GM19240 (cell line): ENCODE results near the gene XXYLT1.

Source experiments
- DNase-seq: peaks from one replicate; pipeline ENCODE4 v3.0.0; 2011; ENCODE audit warnings: low spot score; ENCODE audit not compliant: insufficient read length

Gene XXYLT1

DNA sequence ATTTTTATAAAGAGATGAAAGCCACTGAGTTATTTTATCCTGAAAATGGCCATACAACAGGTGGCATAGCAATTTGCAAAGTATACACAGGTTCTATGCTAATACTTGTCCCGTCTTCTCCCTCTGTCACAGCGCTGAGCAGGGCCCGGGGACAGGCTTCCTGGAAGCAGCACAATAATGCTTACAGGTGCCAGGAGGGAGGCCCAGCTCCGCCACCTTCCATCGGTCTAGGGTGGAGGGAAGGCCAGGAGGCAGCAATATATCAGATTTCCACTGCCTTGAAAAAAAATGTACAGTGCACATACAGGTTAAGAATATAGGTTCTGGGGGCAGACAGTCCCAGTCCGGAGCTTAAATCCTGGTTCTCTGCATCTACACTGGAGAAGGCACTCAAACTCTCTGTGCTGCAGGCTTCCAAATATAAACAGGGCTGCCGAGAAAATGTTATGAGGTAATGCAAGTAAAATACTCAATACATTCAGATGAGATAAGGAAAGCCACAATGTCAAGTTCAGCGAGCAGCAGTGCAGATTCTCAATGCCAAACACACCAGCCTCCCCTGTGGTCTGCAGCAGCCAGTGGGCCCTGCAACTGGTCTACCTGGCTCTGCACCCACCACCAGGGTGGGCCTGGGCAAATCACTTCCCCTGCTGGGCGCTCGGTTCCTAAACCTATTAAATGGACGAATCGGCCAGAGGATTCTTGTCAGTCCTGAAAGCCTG lies 189.6 kb downstream of the XXYLT1 start:
- no peak for DNase-seq

- no peak for DNase-seq
These were observed 190.3 kb downstream of the XXYLT1 start for GRCh38 chr3:195080571-195081151.

GRCh38 chr3:195080125-195080524 lies 190.8 kb downstream of the XXYLT1 start:
- DNase-seq = no peak

DNA sequence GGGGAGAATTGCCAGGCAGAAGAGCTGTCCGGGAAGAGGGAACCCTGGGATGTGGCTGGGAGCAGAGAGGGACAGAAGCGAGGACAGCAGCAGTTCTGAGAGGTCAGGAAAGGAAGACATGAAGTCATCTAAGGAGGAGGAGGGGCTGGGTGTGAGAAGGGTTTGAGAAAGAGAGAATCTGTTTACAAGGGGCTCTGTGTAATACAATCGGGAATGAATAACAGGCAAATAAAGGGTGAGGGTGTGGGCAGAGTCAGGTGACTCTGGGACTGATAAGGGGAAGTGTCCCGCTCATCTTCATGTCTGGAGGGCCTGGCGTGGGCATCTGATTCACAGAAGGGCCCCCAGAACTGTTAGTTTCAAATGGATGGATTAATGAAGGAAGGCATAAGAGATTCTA lies 191.3 kb downstream of the XXYLT1 start:
- DNase-seq = no peak

DNA sequence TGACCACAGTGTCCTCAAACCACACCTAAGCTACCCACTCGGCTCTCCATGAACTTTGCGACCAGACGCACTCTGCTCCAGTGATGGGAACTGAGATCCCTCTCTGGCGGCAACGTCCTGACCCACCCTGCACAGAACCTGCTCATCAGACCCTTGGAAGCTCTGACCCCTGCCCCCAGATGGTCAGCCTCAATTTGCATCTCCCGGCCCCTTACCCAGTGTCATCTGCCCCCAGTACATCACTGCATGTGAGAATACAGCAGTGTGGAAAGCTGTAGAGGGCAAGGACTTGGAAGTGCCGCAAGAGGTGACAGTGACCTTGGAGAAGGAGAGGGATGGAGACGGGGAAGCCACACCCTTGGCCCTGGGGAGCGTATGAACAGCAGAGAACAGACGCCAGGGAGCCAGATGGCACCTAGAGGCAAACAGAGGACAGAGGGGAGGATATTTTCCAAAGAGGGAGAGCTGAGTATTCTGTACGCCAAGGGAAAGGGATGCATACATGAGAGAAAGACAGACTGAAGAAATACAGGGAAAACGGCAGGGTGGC lies 192.0 kb downstream of the XXYLT1 start:
- no peak for DNase-seq

DNA sequence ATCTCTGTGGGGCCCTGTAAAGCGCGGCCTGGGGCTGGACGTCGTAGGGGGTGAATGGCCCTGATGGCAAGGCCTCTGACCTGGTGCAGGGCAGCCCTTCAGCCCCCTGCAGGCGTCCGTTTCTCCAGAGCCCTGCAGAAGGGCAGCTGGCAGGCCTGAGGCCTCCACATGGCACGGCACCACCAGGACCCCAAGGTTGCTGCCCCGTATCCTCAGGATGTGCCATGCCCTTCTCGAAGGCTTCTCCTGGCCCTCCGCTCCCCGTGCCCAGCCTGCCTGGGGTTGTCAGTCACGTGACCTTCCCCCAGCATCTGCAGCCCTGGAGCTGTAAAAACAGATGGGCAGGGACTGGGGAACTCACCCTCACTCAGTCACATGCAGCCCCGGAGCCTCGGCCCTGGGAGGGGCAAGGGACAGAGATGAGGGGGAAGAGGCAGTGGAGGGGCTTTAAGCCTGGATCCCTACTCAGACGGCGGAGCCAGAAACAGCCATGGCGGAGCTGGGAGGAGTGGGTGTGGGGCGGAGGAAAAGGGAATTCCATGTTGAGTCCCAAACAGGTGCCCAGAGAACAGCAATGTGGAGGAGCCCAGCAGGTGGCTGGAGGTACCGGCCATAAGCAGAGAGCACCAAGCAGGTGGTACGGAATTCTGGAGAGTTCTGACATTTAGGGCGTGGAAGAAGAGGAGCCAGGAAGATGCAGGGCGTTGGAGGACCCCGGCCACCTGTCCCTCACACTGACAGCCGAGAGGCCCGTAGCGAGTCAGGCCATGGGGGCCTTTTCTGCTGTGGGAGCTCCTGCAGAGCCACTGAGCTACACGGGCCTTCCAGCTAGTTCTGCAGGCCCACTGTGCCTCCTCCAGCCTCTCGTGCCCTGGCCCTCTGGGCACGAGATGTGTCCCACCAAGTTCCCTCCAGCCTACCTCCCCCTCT lies 193.1 kb downstream of the XXYLT1 start:
- no peak for DNase-seq

GRCh38 chr3:195076981-195077610 lies 193.9 kb downstream of the XXYLT1 start:
- no peak for DNase-seq

- no peak for DNase-seq
These were observed 194.8 kb downstream of the XXYLT1 start for GRCh38 chr3:195075941-195076875.

- no peak for DNase-seq
These were observed 195.6 kb downstream of the XXYLT1 start for GRCh38 chr3:195075199-195075940.

- no peak for DNase-seq
These were observed 196.8 kb downstream of the XXYLT1 start for GRCh38 chr3:195073866-195074860.

DNA sequence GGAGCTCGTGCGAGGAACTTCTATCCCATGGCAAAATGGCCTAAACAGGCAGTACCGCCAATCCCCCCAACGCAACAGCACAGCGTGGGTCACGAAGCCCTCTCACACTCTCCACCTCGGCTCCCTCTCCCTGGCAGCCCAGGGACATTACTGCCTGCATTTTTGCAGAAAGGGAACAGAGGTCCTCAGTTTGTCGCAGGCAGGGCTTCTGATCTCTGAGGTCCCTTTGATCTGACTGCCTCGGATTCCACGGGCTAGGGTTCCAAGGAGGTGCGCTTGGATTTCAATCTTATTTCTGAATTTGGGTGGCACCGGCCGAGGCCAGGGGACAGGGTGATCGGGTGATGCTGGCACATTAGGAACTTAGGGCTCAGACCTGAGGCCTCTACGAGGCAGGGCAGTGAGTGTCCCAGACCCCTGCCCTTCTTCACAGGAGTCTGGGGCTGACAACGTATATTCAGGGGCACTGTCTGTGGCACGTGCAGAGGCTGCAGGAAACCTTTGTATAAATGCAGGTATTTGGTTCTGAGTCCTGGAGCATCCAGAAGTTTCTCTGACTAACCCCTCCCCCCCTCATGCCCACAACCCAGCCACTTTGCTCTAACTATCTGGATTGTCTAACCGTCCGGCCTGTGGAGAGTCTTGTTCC lies 197.9 kb downstream of the XXYLT1 start:
- no peak for DNase-seq

GRCh38 chr3:195071916-195072820 lies 198.8 kb downstream of the XXYLT1 start:
- DNase-seq = no peak

DNA sequence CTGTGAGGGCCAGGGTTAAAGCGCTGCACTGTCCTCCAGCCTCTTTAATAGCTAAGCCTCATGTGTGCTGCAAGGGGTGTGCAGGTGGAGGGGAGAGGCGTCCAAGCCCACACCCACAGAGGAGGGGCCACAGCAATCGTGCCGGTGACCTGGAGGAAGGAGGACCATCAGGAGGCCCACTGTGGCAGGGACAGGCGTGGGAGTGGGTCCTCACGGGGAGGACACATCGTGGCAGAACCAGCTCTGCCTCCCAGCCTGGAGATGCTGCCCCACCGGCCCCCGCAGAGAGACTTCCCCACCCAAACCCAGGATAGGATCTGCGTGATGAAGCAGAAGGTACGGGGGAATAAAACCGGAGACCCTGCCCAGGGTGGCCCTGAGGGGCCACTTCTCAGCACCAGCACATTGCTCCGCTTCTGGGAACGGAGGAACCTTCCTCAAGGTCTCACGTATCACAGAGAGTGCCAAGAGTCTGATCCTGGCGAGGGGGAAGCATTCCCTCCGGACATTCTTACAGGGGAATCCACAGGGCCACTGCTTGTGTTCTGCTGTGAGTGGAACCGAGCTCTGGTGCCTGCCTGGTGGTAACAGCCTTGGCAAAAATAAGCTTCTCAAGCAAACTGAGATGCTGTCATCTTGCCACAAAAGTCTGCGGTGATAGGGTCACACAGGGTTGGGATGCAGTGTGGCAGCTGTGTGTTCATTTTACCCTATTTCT lies 199.8 kb downstream of the XXYLT1 start:
- no peak for DNase-seq

- no peak for DNase-seq
These were observed 200.6 kb downstream of the XXYLT1 start for GRCh38 chr3:195070336-195070735.

DNA sequence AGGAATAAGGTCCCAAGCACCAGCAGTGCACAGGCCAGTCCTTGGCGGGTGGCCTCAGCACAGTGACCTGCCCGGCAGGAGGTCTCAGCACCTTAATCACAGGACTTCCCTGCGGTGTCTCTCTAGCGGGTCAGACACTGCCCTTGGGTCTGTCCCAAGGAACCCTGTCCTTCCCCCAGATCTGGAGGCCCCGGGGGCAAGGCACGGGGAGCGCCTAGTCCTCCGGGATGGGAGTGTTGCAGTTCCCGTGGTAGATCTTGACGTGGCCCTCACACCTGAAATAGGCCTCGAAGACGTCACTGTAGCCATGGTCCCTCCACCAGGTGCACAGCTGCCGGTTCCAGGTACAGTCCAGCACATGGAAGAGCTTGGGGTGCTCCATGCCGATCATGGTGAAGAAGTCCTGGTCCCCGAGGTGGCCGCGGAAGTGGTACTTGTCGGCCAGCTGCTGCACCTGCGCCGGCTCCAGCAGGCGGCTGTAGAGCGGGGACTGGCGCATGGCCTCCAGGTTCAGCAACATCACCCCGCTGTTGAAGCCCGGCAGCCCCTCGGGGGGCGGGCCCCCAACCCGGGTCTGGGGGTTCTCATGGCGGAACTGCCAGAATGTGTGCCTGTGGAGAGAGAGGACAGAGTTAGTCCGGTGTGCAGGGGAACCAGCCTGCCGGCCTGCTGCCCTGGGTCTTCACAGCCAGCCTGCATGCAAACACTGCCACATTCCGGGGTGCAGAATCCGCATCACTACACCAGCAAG lies 201.3 kb downstream of the XXYLT1 start:
- no peak for DNase-seq
